ENCODE data around the gene LGR6.

DNA sequence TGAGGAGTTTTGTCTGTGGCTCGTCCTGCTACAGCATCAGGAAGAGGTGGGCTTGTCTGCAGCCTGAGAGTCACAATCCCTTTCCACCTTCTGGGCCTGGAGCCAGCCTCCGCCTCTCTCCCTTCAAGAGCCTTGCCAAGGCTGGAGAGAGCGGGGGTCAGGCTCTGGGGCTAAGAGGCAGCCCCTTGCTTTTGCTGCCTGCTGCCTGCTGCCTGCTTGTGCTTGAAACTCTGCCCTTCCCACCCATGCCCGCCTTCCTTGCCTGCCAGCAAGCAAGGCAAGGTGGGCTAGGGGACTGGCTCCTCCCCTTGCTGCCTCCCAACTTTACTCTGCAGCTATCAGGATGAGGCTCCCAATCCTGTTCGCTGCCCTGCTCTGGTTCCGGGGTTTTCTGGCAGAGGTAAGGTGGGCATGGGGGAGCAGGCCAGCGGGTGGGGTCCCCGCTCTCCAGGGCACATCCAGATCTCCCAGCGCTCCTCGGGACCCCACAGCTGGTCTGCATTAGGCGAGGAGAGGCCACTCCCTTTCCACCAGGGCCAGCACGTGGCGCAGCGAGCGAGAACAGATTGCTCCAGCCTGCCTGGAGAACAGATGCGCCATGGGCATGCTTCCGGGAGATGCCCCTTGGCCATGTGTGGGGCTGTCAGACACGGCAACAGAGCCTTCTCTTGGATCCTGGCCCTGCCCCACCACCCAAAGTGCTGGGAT, 25.7 kb upstream of the LGR6 start:
- TF ChIP-seq, protein P1, sequence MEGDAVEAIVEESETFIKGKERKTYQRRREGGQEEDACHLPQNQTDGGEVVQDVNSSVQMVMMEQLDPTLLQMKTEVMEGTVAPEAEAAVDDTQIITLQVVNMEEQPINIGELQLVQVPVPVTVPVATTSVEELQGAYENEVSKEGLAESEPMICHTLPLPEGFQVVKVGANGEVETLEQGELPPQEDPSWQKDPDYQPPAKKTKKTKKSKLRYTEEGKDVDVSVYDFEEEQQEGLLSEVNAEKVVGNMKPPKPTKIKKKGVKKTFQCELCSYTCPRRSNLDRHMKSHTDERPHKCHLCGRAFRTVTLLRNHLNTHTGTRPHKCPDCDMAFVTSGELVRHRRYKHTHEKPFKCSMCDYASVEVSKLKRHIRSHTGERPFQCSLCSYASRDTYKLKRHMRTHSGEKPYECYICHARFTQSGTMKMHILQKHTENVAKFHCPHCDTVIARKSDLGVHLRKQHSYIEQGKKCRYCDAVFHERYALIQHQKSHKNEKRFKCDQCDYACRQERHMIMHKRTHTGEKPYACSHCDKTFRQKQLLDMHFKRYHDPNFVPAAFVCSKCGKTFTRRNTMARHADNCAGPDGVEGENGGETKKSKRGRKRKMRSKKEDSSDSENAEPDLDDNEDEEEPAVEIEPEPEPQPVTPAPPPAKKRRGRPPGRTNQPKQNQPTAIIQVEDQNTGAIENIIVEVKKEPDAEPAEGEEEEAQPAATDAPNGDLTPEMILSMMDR (IDR thresholded peaks at IDR 0.05), result no peak
- no peak for TF ChIP-seq EZH2 (IDR thresholded peaks at IDR 0.05; ENCODE audit: borderline replicate concordance, insufficient read depth, low read depth, low read length, poor library complexity, severe bottlenecking)
